Measurements from ENCODE around the gene CAP1. TPM values are rescaled to one million over a fixed set of nuclear protein-coding genes. Genes with fewer than 3 reads are reported as not detected.

The CAP1 gene
- total and polyA plus RNA-seq, 2 of the 13 experiments (the other 11 are each of a cell fraction or from before 2014, with no cell fraction given) = 174 to 195 TPM

- TF ChIP-seq TRAFD1 (CRISPR knock-in tag; IDR thresholded peaks at IDR 0.05; ENCODE audit: borderline replicate concordance) (no peak), MEIS1 (CRISPR knock-in tag; IDR thresholded peaks at IDR 0.05; ENCODE audit: borderline replicate concordance) (peak; percentile 52; the same call in 1 of the 2 replicates), PCBP1 (IDR thresholded peaks at IDR 0.05; ENCODE audit: borderline replicate concordance, low read depth, low read length) (no peak), SRSF1 (optimal IDR thresholded peaks at IDR 0.05; ENCODE audit: low read depth, low read length) (peak; percentile 63), PHF20 (CRISPR knock-in tag; IDR thresholded peaks at IDR 0.05) (peak; percentile 96), ZSCAN25 (CRISPR knock-in tag; IDR thresholded peaks at IDR 0.05) (no peak), IKZF5 (CRISPR knock-in tag; IDR thresholded peaks at IDR 0.05) (peak; percentile 61; the same call in 1 of the 2 replicates), KMT2A (CRISPR knock-in tag; IDR thresholded peaks at IDR 0.05) (peak; percentile 91), ZGPAT (CRISPR knock-in tag; IDR thresholded peaks at IDR 0.05) (peak; percentile 85; the same call in 1 of the 2 replicates), ARID3A (IDR thresholded peaks at IDR 0.05; ENCODE audit: low read depth, low read length) (no peak), JUN (CRISPR knock-in tag; IDR thresholded peaks at IDR 0.05) (peak; percentile 52; the same call in 1 of the 2 replicates), ZNF766 (CRISPR knock-in tag; IDR thresholded peaks at IDR 0.05; ENCODE audit: borderline replicate concordance) (0 out of 2 replicates have a peak, but pooled peaks have one; percentile 11), ZNF484 (CRISPR knock-in tag; IDR thresholded peaks at IDR 0.05; ENCODE audit: borderline replicate concordance, low read depth) (no peak), ZNF337 (CRISPR knock-in tag; IDR thresholded peaks at IDR 0.05; ENCODE audit: borderline replicate concordance, low read depth) (peak; percentile 83; the same call in 1 of the 2 replicates), KLF9 (CRISPR knock-in tag; IDR thresholded peaks at IDR 0.05; ENCODE audit: low read depth) (peak; percentile 71; the same call in 1 of the 2 replicates), RNF2 (conservative IDR thresholded peaks at IDR 0.05; ENCODE audit: low read depth) (peak; percentile 98), ZNF850 (CRISPR knock-in tag; conservative IDR thresholded peaks at IDR 0.05) (no peak), ZNF512B (CRISPR knock-in tag; IDR thresholded peaks at IDR 0.05; ENCODE audit: borderline replicate concordance) (no peak), MXD3 (CRISPR knock-in tag; IDR thresholded peaks at IDR 0.05) (peak; percentile 86)
Observed at GRCh38 chr1:40096977-40097782, 56.7 kb downstream of the CAP1 start, which contains the start of gene PPT1 (continued).
